ENCODE data around the gene AP5B1.

The AP5B1 gene

DNA sequence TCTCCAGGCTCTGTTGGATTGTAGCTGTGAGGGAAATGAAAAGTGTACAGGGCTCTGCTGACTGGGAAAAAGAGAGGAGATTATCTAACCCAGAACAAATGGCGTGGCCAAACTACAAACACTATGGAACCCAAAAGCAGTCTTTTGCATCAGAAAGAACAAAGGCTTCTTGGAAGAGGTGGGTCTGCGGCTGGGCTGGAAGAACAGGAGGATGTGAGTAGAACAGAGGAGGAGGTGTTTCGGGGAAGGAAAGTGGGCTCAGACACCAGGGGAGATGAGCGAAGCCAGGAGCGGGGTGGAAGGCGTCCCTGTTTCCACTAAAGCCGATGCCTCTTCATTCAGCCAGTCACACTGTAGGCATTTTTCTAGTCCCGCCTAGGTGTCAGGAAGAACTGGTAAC is 18.1 kb upstream of the AP5B1 start:
- DNase-seq: no peak

DNA sequence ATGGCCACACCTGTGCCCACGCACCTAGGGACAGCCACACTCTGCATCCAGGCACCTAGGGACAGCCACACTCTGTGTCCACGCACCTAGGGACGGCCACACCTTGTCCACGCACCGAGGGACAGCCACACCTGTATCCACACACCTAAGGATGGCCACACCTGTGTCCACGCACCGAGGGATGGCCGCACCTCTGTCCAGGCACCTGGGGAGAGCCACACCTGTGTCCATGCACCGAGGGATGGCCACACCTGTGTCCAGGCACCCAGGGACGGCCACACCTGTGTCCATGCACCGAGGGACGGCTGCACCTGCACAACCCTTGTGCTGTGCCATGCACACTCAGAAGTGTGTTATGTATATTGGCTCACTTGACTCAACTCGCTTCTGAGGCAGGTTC is 16.9 kb upstream of the AP5B1 start:
- no peak for DNase-seq

DNA sequence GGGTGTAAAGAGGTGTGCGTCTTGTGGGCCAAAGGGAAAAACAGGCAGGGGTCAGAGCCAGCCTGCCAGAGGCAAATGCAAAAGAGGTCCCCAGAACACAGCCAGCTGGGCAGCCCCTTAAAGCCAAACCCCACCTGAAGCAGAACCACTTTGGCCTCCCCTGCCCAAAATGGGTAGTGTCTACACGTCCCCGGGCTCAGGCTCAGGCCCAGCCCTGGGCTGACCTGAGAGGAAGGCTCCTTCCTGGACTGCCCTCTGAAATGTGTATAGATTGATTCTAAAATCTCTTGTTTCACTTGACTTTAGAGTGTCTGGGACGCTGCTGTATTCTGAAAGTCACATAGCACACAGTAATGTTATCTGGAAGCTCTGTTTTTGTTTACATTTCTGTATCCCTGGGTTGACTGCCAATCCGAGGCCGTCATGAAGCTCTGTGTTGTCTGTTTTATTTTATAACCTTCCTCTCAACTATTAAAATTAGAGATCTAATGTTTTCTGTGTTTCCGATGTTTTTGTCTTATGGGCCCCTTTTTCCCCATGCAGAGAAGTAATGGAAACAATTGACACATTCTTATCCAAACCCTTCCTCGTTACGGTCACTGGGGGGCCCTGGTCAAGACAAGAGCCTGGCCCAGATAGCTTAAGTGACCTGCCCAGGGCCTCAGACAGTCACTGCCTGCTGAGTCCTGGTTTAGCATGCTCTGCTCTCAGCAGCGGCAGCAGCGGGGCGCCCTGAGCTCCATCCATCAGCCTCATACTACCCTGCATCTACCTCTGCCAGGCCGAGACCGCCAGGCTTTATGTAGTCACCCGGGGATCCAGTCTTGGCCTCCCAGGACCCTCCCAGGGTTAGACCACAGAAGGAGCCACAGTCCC is 16.2 kb upstream of the AP5B1 start:
- no peak for DNase-seq

DNA sequence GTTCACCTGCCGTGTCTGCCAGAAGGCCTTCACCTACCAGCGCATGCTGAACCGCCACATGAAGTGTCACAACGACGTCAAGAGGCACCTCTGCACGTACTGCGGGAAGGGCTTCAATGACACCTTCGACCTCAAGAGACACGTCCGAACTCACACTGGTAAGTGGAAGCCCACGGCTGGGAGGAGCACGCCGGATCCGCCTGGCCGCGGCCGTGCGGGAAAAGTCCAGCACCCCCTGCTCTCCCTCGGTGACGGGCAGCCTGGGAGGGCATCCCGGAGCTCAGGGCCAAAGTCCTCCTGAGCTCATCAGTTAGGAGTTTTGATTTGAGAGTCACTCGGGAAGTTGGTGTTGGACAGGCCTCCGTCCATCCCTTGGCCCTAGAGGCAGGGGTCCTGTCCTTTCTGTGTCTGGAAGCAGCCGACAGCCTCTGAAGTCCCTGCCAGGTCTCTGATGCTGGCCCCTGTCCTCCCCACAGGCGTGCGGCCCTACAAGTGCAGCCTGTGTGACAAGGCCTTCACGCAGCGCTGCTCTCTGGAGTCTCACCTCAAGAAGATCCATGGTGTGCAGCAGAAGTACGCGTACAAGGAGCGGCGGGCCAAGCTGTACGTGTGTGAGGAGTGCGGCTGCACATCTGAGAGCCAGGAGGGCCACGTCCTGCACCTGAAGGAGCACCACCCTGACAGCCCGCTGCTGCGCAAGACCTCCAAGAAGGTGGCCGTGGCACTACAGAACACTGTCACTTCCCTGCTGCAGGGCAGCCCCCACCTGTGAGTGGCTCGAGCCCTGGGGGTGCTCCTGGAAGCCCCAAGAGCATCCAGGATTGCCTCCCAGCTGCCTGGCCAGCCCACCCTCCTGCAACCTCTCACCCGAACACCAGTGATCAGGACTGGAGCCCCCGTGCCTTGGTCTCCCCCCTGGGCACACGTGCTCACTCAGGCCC is 14.1 kb upstream of the AP5B1 start:
- no peak for DNase-seq

DNA sequence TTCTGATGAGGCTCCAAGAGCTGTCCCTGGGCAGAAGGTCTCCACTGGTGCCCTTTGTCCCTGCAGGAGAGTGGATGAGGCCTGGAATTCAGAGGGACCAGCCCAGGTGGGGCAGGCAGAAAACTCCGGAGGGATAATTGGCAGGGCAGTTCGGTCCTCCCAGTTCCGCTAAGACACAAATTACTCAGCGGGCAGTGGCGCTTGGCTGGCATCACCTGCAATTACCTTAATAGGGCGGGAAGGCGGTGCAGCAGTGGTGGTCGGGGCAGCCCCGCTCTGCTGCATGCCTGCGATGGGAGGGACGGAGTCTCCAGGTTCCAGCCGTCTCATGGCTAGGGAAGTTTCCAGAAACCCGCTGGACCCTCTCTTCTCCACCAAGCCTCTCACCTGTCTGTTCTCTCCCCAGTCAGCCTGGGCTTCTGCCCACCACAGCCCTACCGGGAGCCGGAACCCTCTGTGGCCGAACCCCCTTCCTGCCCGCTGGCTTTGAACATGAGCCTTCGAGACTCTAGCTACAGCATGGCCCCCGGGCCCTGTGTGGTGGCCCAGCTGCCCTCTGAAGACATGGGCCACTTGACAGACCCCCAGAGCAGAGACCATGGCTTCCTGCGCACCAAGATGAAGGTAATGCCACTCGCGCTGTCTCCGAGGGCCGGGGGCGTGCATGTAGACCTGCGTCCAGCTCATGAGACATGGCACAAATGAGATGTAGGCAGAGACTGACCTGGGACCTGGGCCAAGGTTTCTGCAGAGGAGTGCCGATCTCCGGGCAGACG is 13.0 kb upstream of the AP5B1 start:
- no peak for DNase-seq

DNA sequence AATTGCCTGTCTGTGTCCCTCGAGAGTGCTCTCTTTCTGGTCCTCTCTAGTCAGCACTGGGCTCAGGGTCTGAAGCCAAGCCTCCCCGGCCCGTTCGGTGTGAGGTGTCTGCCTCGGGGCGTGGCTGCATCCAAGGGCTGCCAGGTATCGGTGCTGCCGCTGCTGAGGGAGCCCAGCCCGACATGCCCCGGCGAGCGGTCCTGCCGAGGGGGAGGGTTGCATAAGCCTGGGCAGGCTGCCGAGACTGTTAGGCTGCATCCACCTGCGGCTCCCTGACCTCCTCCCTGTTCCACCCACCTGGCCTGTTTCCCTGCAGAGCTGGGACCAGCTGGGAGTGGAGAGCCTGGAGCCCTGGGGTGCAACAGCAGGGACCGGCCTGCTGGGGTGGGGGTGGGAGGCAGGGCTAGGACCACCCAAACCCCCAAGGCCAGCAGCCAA is 12.4 kb upstream of the AP5B1 start:
- no peak for DNase-seq

DNA sequence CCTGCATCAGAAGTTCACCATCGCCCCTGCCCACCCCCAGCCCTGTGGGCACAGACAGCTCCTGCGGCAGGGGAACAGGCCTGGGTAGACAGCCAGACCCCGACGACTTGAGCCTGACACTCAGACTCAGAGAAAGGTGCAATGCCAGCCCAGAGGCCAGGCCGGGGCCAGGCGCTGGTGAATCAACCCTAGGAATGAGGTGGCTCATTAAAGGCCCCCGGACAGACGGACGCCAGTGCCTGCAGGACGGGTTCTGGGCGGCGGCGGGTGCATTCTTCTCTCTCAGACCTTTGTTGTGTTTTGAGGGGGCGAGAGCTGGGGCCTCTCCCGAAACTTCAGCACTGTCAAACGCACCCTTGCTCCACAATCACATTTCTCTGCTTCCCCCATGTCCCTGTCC is 11.7 kb upstream of the AP5B1 start:
- no peak for DNase-seq

DNA sequence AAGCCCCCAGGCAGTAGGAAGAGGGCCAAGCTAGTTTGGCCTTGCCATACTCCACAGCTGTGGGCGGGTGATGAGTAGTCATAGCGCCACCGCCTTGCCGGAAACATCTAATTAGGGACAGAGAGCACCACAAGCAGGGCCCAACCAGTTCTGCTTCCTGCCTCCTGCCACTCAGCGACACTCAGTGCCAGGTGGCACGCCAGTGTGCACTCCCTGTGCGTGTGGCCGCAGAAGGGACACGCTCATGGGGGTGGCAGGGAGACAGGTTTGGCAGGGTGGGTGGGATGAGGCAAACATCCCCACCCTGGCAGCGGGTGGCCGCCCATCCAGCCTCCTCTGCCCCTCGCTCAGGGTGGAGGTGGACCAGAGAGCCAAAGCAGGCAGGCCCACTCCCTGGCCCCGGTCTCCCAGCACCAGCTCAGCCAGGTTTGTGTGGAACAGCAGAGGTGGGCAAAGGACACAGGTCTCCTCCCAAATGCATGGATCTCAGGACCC is 11.0 kb upstream of the AP5B1 start:
- peak; percentile 39 for DNase-seq

DNA sequence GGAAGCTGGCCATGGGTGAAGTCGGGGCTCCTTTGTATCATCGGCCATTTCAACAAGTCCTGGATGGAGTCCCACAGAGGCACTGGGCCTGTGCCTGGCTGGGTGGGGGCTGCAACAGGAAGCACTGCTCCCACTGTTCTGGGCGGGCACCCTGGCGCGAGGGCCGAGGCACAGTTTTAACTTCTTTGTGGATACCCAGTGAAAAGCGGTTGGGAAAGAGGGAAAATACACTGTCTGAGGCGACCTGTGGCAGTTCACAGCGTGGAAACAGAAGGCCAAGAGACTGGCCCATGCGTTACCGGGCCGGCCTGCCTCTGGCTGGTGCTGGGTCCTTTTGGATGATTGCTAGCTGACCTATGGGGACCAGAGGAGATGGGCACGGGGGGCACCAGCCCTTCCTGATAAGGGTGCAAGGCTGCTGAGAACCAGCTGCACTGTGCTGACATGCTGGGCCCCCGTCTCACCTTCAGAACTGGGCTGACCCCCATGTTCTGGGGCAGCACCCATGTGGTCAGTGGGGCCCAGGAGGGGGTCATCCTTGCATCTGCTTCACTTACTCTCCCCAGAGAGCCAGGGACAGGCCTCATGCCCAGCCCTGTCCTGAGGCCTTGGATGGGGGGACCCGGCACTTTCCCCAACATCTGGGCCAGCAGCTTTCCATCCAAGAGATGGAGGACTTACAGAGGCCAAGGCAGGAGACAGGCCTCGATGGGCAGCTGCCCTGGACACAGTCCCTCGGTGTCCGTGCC is 10.3 kb upstream of the AP5B1 start:
- no peak for DNase-seq

DNA sequence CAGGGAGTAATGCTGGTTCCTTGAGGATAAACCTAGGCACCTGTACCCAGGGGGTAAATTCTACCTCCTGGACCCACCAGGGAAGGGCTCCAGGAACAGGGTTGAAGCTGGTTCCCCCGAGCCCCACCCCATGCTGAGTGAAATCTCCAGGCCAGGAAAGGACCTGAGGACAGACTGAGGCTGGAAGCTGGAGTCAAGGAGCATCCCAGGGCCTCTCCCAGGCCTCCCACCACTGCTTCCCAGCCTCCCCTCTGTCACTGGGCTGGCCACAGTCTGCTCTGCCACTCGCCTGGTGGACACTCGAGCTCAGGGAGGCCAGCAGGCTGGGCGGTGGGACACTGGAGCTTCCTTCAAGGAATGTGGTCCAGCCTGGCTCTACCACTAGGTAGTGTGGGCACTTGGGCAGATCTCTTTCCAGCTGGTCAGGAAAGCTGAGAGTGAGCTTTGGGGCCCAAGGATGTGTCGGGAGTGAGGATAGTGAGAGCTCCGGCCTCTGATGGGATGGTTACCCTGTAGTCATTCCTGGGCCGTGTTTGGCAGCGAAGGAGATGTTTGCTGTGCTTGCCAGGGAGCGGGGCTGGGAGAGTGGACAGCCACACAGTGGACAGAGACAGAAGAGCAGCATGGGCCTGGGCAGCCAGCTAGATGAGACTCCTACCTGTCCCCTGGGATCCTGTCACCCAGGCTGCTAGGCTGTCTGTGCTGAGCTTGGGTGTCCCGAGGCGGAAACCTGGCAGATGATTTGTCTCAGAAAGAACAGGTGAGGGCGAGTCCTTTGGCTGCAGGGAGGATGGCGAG is 9.5 kb upstream of the AP5B1 start:
- DNase-seq: no peak

DNA sequence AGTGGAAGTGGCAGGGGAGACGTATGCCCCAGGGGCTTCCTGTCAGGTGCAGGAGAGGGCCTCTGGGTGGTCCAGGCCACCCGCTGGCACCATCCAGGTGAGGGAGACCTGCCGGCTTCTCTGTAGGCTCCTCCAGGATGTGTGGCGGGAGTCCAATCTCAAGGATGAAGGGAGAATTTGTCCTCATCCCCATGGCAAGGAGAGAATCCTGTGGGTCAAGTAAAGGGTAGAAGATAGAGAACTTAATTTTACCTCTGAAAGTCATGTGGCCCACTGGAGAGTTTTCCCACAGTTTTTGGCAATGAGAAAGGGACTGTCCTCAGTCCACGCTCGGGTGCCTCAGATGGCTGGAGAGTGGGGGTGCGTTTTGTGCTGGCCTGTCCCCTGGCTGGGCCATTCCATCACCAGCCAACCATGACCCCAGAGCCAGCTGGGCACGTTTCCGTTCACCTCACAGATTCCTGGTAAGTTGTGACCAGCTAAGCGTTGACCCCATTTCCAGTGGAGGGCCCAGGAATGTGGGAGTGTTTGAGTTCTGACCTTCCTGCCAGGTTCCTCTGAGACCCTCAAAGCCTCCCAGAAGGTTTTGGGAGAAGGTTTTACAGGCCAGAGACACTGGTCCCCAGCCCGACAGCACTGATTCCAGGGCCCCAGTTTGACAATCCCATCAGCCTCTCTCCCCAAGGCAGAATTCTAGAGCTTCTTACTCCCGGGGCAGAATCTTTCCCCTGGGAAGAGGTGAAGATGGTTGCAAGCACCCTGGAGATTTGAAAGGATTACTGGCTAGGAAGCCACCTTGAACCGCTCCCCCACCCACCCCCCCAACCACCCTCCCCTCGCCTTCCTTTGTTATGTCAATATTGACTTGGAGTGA is 8.7 kb upstream of the AP5B1 start:
- DNase-seq: no peak

DNA sequence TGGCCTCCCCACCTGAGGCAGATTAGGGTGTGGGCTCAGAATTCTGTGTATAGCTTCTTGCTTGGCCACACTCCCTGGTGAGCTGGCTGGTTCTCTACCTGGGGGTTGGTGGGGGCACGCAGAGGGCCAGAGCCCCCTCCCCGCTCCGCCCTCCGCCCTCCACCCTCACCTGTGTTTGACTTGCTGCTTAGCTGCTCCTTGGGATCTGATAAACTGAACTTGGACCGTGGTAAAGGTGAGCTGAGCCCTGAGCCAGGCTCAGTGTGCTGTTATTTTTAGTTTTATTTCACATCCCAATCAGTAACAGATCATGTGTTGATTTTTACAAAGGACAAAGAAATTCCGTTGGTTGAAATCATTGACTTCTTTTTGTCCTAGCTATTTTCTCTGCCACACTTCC is 8.0 kb upstream of the AP5B1 start:
- DNase-seq: no peak

DNA sequence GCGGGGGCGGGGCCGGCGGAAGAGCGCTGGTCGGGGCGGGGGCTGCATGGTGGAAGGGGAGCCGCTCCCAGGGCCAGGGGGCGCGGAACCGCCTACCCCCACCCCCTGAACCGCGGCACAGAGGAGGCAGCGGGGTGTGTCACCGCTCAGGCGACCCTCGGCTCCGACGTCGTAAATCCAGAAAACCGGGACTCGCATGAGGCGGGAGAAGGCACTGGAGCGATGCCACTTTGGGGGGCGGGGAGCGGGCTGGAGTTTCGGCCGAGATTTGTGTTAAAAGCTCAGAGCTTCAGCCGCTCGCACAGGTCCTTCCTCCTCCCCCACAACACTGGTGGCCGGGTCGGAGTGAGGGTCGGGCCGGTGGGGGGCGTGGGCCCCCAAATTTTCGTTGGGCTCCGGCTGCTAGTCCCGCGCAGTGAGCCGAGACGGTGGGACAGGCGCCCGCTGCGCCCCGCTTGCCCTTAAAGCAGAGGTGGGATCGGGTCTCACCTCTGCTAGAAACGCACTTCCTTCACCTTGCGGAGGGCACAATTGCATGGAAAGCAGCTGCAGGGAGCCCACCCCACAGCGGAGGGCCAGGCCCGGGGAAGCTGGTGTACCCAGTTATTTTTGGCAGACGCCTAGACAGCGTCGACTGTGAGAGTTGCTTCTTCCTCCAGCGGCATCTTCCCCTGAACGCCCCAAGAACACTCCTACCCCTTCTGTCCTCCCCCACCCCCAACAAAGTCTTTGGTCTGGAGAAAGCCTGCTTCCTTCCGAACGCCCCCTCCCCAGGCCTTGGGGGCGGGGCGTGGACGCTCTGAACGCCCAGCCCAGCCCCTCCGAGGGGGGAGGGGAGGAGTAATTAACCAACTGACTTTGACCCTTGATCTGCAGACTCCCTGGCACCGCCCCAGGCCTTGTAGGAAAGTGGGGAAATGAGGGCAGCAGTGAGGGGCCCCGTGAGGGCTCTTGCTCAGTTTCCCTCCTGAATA is 7.2 kb upstream of the AP5B1 start:
- no peak for DNase-seq

DNA sequence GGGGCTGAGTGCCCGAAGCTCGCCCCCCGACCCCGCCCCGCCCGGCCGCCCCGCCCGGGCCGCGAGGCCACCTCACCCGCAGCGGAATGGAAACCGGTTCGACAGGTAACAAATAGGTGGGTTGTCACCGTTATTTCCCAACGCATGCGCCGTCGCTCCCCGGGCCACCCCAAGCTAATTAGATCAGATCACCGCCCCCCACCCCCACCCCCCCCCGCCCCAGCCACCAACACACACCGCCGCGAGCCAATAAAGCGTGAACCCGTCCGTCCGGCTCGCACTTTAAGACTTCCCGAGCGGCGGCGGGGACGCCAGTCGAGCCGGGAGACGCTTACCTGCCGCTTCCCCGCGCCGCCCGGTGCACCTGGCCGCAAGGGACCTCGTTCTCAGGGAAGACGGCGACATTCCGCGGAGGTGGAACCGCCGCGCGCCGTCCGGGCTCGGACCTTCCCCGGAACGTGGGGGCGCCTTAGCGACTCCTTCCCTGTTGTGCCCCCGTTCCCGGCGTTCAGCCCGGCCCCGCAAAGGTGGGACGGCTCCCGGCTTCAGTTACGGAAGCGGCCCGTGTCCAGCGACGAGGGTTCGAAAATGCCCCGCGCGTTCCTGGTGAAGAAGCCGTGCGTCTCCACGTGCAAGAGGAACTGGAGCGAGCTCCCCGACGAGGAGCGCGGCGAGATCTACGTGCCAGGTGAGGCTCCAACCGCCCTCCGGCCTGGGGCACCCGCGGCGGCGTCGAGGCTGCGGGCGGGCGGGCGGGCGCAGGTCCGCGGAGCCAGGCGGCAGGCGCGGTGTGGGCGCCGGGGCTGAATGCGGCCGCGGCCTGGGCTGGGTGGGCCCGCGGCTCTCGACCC is 6.2 kb upstream of the AP5B1 start, which contains the start of gene OVOL1:
TSS of gene OVOL1 (plus strand) at position 278 of the 851 bp plus-strand sequence. CDS start at position 589, 311 bp downstream.
- peak; percentile 26 for DNase-seq

DNA sequence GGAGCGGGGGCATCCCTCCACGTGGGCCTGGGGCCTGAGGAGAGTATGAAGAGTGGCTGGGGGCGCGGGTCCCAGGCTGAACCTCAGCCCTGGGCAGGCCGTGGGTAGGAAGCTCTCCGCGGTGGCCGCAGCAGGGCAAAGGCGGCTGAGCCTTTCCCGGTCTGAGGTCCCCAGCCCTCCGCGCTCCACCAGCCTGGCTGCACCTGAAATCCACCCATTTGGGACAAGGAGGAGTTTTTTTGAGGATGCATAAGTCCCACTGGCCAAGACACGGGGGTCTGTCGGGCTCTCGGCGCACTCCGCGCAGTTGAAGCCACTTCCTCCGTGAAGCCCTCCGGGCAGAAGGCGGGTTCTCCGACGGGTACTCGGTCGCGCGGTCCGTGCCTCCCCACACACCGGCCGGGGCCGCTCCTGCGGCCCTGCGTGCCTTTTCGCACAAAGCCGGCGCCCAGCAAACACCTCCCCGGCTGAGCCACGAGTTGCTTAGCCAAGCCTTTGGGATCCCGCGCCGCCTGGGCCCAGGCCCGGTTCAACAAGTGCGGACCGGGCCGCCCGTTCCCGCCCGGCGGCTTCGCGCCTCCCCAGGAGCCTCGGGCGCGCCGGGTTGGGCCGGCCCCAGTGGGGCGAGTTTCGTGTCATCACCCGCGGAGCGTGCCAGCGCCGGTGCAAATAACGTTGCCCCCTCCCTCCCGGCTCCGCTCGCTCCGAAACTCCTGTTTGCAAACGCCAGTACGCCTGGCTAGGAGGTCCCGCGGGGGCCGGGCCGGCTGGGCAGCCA is 5.4 kb upstream of the AP5B1 start:
- DNase-seq: no peak

DNA sequence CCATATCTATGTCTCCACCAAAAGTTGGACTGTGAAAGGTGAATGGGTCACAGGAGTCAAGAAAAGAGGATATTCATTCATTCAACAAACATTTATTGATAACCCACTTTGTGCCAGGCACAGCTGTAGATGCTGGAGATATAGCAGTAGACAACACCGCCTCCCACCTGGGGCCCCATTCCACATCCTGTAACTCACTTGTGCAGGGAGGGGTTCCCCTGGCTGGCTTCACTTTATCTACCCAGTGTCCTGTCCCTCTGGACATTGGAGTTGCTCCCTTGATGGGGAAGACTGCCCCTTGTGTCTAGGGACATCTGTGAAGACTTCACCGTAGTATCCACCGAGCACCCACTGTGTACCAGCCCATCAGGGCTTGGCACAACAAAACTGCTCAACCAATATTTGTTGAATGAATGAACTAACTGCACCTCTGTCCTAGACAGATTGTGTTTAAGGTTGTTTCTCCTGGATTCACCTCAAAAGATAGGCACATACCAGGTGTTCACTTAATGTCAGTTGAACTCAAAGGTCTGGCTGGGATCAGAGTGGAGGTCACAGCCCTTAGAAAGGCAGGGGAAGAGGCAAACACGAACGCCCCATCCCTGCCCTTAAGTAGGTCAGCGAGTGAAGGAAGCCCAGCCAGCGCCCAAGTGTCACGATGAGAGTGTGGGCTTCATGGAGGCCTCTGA is 4.7 kb upstream of the AP5B1 start:
- DNase-seq: no peak
